SW480 (cell line): ENCODE measurements around the gene PCBP3.

Experiments
- DNase-seq: peaks from one replicate; pipeline ENCODE4 v3.0.0-alpha.2; 2016; ENCODE audit warnings: low spot score

PCBP3 gene

GRCh38 chr21:45982092-45982757 is 338.7 kb downstream of the PCBP3 start:
- DNase-seq = no peak

DNA sequence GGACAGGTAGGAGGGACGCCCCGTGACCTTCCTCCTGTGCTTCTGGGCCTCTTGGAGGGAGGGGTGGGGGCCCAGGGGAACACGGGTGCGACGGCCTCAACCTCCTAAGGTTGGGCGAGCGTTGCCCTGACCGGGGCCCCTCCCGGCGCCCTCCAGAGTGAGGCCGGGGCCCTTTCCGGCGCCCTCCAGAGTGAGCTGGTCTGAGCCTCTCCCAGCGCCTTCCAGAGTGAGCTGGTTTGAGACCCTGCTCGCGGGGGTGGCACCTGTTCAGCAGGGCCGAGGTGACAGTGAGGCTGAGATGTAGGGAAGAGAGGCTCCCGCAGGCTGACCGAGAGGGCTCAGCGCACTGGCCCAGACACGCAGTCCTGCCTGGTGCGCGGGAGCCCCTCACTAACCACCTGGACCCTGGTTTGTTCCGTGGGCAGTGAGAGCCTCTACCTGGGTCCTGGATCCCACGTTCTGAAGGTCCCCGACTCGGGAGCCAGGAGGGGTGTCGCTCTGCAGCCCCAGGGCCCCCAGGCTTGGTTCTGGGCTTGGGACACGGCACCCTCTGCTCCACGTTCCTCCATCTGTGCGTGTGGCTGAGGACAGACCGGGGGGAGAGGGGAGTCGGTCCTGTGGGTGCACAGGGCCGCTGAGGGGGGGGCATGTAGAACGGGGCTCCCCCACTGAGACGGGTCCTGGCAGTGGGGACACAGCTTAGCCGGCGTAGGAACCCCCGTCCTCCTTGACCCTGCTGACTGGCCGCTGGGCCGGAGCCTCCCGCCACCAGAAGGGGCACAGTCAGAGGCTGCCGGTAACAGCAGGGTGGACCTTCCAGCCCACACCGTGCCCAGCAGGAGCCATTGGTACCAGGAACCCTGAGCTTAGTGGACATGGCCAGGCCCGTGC is 339.5 kb downstream of the PCBP3 start:
- DNase-seq = no peak

DNA sequence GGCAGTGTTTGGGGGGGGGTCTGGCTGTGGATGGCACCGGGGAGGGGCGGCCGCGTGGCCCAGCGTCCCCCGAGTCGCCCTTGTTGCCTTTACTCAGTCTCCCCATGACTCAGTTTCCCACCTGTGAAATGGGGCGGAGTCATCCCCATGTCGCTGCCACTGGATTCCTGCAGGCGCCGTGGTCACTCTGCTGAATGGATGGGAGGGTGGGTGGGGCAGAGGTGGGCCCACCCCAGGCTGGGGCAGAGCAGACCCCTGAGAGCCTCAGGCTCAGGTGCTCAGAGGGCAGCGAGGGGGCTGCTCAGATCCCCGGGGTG is 340.1 kb downstream of the PCBP3 start:
- no peak for DNase-seq

DNA sequence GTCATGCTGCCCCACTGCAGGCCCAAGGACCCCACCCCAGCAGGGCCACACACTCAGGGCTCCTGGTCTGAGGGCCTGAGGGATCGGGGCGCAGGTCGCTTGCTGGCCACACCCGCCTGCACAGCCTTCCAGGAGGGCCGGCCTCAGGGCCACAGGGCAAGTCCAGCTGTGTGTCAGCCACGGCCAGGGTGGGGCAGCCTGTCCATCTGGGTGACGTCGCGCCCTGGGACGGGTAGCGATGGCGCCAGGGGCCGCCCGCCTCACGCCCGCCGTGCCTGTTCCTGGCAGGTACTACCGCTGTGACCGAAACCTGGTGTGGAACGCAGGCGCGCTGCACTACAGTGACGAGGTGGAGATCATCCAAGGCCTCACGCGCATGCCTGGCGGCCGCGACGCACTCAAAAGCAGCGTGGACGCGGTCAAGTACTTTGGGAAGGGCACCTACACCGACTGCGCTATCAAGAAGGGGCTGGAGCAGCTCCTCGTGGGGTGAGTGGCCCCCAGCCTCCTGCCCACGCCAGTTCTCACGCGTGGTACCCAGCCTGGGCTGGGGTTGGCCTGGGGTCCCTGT is 340.5 kb downstream of the PCBP3 start:
- DNase-seq = no peak

GRCh38 chr21:45984584-45985095 is 341.1 kb downstream of the PCBP3 start:
- no peak for DNase-seq

- DNase-seq = no peak
Observed at GRCh38 chr21:45985471-45986315, 342.2 kb downstream of the PCBP3 start.

DNA sequence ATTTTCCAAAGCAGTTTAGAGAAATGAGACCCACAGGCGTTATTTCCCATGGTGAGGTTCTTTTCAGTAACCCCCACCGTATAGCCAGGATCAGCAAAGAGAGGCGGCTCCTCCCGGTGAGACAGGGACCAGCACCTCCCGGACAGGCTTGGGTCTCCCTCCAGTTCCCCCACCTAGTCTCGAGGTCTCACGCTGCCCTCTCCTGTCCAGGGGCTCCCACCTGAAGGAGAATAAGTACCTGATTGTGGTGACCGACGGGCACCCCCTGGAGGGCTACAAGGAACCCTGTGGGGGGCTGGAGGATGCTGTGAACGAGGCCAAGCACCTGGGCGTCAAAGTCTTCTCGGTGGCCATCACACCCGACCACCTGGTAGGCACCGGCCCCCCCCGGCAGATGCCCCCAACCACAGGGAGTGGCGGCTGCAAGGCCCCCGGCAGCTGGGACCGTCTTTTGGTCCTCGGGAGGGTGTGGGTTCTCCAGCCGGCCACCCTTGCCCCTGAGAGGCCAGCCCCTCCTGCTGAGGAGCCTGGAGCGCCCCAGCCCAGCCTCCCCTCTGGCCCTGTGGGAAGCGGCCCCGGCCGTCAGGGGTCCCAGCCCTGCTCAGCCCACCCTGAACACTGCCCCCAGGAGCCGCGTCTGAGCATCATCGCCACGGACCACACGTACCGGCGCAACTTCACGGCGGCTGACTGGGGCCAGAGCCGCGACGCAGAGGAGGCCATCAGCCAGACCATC is 343.0 kb downstream of the PCBP3 start:
- DNase-seq = no peak

- DNase-seq = no peak
Observed at GRCh38 chr21:45987121-45987711, 343.7 kb downstream of the PCBP3 start.

DNA sequence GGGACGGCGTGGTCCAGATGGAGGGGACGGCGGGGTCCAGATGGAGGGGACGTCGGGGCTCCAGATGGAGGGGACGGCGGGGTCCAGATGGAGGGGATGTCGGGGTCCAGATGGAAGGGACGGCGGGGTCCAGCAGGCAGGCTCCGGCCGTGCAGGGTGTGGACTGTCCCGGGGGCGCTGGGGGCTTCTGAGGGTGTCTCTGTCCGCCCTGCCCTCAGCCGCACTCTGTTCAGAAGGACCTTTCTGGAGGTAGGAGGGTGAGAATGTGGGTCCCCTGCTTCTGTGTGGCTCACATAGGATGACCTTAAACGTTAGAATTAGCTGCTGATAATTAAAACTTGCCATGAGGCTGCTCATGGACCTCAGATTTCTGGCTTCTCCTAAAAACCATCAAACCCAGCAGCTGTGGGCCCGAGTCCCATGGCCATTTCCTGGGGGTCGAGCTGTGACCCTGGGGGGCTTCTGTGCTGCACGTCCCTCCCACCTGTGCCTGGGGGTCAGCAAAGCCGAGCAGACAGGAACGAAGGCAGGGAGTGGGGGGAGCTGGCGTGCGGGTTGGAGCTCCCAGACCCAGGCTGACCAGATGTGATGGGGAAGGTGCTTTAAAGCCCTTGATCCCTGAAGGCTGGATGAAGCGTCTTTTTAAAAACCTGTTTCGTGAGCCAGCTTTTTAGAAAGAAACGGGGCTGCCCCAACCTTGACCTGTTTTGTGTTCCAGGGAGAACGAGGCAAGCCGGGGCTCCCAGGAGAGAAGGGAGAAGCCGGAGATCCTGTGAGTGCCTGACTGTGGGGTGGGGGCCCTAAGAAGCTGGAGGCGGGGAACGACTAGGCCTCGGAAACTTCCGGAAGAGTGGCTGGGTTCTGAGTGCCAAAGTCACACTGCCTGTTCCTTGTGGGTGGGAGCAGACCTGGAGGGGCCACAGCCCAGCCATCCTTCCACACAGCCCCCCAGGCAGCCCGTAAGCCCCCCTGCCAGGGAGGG is 345.1 kb downstream of the PCBP3 start:
- DNase-seq = no peak

DNA sequence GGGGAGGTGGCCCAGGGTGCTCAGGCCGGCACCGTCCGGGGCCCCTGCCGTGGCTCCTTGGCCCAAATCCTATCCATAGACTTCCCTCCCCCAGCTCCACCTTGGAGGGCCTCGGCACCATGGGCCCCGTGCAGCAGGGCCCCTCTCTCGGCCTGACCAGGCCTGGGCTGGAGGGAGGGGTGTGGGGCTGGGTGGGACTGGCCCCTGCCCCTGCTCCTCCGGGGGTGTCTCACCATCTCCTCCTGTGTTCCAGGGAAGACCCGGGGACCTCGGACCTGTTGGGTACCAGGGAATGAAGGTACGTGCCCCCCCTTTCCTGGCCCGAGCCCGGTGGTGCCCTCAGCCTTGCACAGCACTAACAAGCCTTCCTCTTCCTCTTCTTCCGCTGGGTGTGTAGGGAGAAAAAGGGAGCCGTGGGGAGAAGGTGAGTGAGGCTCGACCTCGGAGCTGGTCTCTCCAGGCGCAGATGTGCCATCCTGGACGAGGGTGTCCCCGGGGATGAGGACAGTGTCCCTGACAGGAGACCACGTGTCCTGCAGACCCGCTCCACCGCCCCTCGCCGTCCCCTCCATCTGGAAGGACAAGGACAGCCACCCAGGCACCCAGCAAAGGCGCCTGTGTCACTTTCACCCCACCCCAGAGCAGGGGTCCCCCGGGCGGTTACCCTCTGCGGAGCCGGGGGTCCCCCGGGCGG is 346.0 kb downstream of the PCBP3 start:
- no peak for DNase-seq

DNA sequence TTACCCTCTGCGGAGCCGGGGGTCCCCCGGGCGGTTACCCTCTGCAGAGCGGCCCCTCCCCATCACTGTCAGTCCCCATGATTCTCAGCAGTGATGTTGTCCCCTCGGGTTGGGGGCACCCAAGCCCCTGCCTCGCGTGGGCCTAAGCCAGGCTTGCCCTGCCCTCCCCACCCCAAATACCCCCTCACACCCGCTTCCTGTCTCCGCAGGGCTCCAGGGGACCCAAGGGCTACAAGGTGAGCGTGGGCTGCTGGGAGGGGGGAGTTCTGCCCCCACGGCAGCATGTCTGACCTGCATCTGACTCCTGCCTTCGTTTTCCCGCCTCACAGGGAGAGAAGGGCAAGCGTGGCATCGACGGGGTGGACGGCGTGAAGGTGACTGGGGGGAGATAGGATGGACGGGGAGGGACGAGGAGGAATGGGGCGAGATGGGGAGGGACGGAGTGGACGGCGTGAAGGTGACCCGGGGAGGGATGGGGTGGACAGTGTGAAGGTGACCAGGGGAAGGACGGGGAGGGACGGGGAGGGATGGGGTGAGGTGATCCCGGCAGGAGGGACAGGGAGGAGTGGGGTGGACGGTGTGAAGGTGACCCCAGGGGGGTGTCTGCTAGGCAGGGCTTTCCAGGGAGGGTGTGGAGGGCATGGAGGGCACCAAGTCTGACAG is 346.7 kb downstream of the PCBP3 start:
- DNase-seq = no peak

GRCh38 chr21:45990741-45991605 is 347.4 kb downstream of the PCBP3 start:
- no peak for DNase-seq

DNA sequence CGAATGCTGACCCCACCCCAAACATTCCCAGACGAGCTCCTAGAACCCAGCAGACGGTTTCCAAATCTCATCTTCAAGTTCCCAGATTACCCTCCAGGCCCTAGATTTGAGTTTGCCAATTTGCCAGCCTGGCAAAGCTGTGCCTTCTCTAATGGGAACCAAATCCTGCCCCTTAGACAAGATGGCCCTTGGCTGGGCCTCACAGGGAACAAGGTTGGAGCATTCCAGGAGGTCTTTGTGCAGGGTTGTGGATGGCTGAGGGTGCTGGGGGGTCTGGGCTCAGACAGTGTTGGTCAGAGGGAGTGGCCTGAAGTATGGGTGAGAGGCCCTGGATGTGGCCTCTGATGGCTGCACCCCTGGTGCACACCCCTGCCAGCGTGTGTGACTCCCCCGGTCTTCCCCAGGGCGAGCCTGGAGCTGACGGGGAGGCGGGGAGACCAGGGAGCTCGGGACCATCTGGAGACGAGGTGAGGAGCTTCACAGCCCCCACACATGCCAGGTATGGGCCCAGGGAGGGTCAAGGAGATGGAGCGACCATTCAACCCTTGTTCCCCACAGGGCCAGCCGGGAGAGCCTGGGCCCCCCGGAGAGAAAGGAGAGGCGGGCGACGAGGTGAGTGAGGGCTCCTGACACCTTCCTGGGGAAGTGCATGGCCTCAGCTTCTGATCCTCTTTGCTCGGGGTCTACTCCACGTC is 348.2 kb downstream of the PCBP3 start:
- DNase-seq = no peak
